ENCODE results near the gene SLC29A4.
"Not testable (repeated sequence)": the region's sequence is repeated elsewhere in the genome, so short reads cannot be mapped to it uniquely, and the experiment has no call there.

DNA sequence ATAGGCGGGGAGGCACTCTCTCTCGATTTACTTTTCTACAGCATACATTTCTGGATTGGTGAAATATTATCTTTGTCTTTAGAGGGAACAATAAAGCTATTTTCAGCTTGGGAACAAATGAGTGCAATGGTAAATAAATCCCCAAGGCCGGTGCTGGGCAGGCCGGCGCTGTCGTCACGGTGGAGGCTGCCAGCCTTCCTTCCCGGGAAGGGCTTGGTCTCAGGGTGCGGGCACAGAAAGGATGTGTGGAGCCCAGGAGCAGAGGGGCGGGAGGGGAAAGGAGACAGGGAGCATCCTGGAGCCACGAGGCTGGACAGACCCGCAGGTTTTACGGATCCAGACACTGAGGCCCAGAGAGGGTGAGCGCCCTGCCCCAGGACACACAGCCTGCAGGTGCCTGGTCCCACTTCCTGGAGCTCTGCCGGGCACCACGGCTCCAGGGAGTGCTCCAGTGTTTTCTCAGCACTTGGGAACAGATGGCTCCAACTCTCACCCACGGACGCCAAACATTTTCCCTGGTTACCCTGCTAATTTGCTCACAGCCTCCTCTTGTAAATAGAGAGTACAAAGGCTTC, 8.8 kb upstream of the SLC29A4 start:
- TF ChIP-seq, protein P1, sequence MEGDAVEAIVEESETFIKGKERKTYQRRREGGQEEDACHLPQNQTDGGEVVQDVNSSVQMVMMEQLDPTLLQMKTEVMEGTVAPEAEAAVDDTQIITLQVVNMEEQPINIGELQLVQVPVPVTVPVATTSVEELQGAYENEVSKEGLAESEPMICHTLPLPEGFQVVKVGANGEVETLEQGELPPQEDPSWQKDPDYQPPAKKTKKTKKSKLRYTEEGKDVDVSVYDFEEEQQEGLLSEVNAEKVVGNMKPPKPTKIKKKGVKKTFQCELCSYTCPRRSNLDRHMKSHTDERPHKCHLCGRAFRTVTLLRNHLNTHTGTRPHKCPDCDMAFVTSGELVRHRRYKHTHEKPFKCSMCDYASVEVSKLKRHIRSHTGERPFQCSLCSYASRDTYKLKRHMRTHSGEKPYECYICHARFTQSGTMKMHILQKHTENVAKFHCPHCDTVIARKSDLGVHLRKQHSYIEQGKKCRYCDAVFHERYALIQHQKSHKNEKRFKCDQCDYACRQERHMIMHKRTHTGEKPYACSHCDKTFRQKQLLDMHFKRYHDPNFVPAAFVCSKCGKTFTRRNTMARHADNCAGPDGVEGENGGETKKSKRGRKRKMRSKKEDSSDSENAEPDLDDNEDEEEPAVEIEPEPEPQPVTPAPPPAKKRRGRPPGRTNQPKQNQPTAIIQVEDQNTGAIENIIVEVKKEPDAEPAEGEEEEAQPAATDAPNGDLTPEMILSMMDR (IDR thresholded peaks at IDR 0.05; ENCODE audit: low read length), result not testable (repeated sequence)
- TF ChIP-seq EZH2 (optimal IDR thresholded peaks at IDR 0.05; ENCODE audit: low read depth, low read length), result not testable (repeated sequence)

All from MM.1S (cell line).